GM19043 (cell line): ENCODE data around the gene PCSK5.
"Not testable (repeated sequence)": the region's sequence is repeated elsewhere in the genome, so short reads cannot be mapped to it uniquely, and the experiment has no call there.

Experiments used
- ATAC-seq: cut with Tn5 transposase; IDR thresholded peaks from one replicate; pipeline ENCODE4 v1.9.1; 2021; ENCODE audit warnings: low read depth; ENCODE audit not compliant: unreplicated experiment

PCSK5 gene

GRCh38 chr9:75889577-75889976 lies 896 bp upstream of the PCSK5 start:
- ATAC-seq = no peak

GRCh38 chr9:75889977-75890471 lies 449 bp upstream of the PCSK5 start:
- ATAC-seq = no peak

- ATAC-seq = no peak
Observed at GRCh38 chr9:75891277-75891741, 836 bp downstream of the PCSK5 start.

GRCh38 chr9:75891771-75892215 lies 1.3 kb downstream of the PCSK5 start:
- ATAC-seq = no peak

GRCh38 chr9:75892216-75892911 lies 1.9 kb downstream of the PCSK5 start:
- no peak for ATAC-seq

- no peak for ATAC-seq
Observed at GRCh38 chr9:75893106-75893505, 2.6 kb downstream of the PCSK5 start.

- ATAC-seq = no peak
Observed at GRCh38 chr9:75894566-75894965, 4.1 kb downstream of the PCSK5 start.

GRCh38 chr9:75895112-75895511 lies 4.6 kb downstream of the PCSK5 start:
- ATAC-seq = no peak

GRCh38 chr9:75896193-75896592 lies 5.7 kb downstream of the PCSK5 start:
- ATAC-seq = no peak

GRCh38 chr9:75900893-75901524 lies 10.5 kb downstream of the PCSK5 start:
- ATAC-seq = not testable (repeated sequence)

- no peak for ATAC-seq
Observed at GRCh38 chr9:75903785-75904360, 13.4 kb downstream of the PCSK5 start.

GRCh38 chr9:75904364-75904763 lies 13.9 kb downstream of the PCSK5 start:
- no peak for ATAC-seq

GRCh38 chr9:75906531-75906930 lies 16.1 kb downstream of the PCSK5 start:
- ATAC-seq = no peak

GRCh38 chr9:75907329-75907728 lies 16.9 kb downstream of the PCSK5 start:
- no peak for ATAC-seq

- ATAC-seq = no peak
Observed at GRCh38 chr9:75907923-75908322, 17.4 kb downstream of the PCSK5 start.

- no peak for ATAC-seq
Observed at GRCh38 chr9:75909776-75910175, 19.3 kb downstream of the PCSK5 start.

- ATAC-seq = no peak
Observed at GRCh38 chr9:75910731-75911130, 20.3 kb downstream of the PCSK5 start.

GRCh38 chr9:75911390-75911789 lies 20.9 kb downstream of the PCSK5 start:
- ATAC-seq = no peak

GRCh38 chr9:75912951-75913350 lies 22.5 kb downstream of the PCSK5 start:
- no peak for ATAC-seq

- ATAC-seq = no peak
Observed at GRCh38 chr9:75914002-75914401, 23.5 kb downstream of the PCSK5 start.

- ATAC-seq = no peak
Observed at GRCh38 chr9:75914883-75915452, 24.5 kb downstream of the PCSK5 start.
